GM23338 (cell line): ENCODE measurements around the gene CDHR3. TPM values are rescaled to one million over a fixed set of nuclear protein-coding genes. Genes with fewer than 3 reads are reported as not detected.
A peak's percentile ranks its signal among the peaks of the same experiment; 100 is the strongest.

Source experiments
- ATAC-seq: fragments of 200-7000 bp; cut with Tn5 transposase; 3 replicates; pipeline ENCODE4 v1.9.1; 2020
- DNase-seq: peaks from one replicate; pipeline ENCODE4 v3.0.0-alpha.2; 2015; ENCODE audit warnings: low spot score
- H2AFZ ChIP-seq: fragments of 200-600 bp; sonication (generic); 2 replicates; pipeline ENCODE4 v1.8.0; 2016; ENCODE audit warnings: antibody characterized with exemption, mild to moderate bottlenecking, moderate library complexity
- H3F3A ChIP-seq: fragments of 200-600 bp; sonication (generic); replicated peaks from 2 replicates; pipeline ENCODE4 v1.8.0; 2017; ENCODE audit warnings: antibody characterized with exemption, mixed run types, low read depth
- H3K27ac ChIP-seq: fragments of 200-600 bp; sonication (generic); 2 replicates; pipeline ENCODE4 v1.6.1; 2016; ENCODE audit warnings: low read depth
- H3K27me3 ChIP-seq: fragments of 200-600 bp; sonication (generic); 2 replicates; pipeline ENCODE4 v1.8.0; 2016; ENCODE audit warnings: mild to moderate bottlenecking, mixed run types, moderate library complexity; ENCODE audit not compliant: insufficient read depth
- H3K36me3 ChIP-seq: fragments of 200-600 bp; sonication (generic); 2 replicates; pipeline ENCODE4 v1.8.0; 2016; ENCODE audit warnings: mild to moderate bottlenecking; ENCODE audit not compliant: insufficient read depth
- H3K4me1 ChIP-seq: fragments of 200-600 bp; sonication (generic); 2 replicates; pipeline ENCODE4 v1.8.0; 2016; ENCODE audit warnings: mild to moderate bottlenecking, moderate library complexity; ENCODE audit not compliant: insufficient read depth
- H3K4me2 ChIP-seq: fragments of 200-600 bp; sonication (generic); 2 replicates; pipeline ENCODE4 v1.7.1; 2017; ENCODE audit warnings: mixed run types
- H3K4me3 ChIP-seq: fragments of 200-600 bp; sonication (generic); 2 replicates; pipeline ENCODE4 v1.6.1; 2016; ENCODE audit warnings: mixed run types
- H3K79me2 ChIP-seq: fragments of 200-600 bp; sonication (generic); replicated peaks from 2 replicates; pipeline ENCODE4 v1.8.0; 2017; ENCODE audit warnings: mild to moderate bottlenecking; ENCODE audit not compliant: insufficient read depth
- H3K9me2 ChIP-seq: fragments of 200-600 bp; sonication (generic); 2 replicates; pipeline ENCODE4 v1.8.0; 2017; ENCODE audit not compliant: insufficient read depth
- H4K20me1 ChIP-seq: fragments of 200-600 bp; sonication (generic); replicated peaks from 2 replicates; pipeline ENCODE4 v1.8.0; 2017; ENCODE audit warnings: mild to moderate bottlenecking; ENCODE audit not compliant: insufficient read depth
- H3K27ac Mint-ChIP-seq: 2 replicates; pipeline ENCODE4 v1.8.0; 2020; ENCODE audit warnings: inconsistent platforms, mild to moderate bottlenecking, moderate library complexity, mixed read lengths
- H3K27me3 Mint-ChIP-seq: 3 replicates; pipeline ENCODE4 v1.8.0; 2022; ENCODE audit warnings: low read depth, mild to moderate bottlenecking, moderate library complexity, mixed read lengths, inconsistent platforms; ENCODE audit not compliant: insufficient read depth, poor library complexity
- H3K36me3 Mint-ChIP-seq: 3 replicates; pipeline ENCODE4 v1.8.0; 2021; ENCODE audit warnings: low read depth, mild to moderate bottlenecking, inconsistent platforms, moderate library complexity, mixed read lengths
- H3K4me1 Mint-ChIP-seq: 3 replicates; pipeline ENCODE4 v1.8.0; 2020; ENCODE audit warnings: mild to moderate bottlenecking, inconsistent platforms, mixed read lengths
- H3K4me3 Mint-ChIP-seq: 3 replicates; pipeline ENCODE4 v1.8.0; 2021; ENCODE audit warnings: moderate library complexity, mild to moderate bottlenecking, inconsistent platforms, mixed read lengths
- H3K9me3 Mint-ChIP-seq: 3 replicates; pipeline ENCODE4 v1.8.0; 2020; ENCODE audit warnings: moderate library complexity, mild to moderate bottlenecking, inconsistent platforms, mixed read lengths
- CREB1 ChIP-seq: fragments of 250-450 bp; sonication (Bioruptor Pico); IDR thresholded peaks from 2 replicates; pipeline ENCODE4 v1.5.0; 2020; ENCODE audit warnings: low read depth, mild to moderate bottlenecking, moderate library complexity
- NANOG ChIP-seq: IDR thresholded peaks from 2 replicates; pipeline ENCODE4 v1.6.1; 2016; ENCODE audit warnings: antibody characterized with exemption, borderline replicate concordance
- ZNF462 ChIP-seq: fragments of 250-450 bp; sonication (Bioruptor Pico); IDR thresholded peaks from 2 replicates; pipeline ENCODE4 v1.5.0; 2020; ENCODE audit warnings: mild to moderate bottlenecking, moderate library complexity
- polyA plus RNA-seq: library from polyadenylated mRNA; unstranded; fragments of >200 nt; fragmentation: Nextera tagmentation; extraction: Ambion mirVana; gene quantifications from 2 replicates; pipeline ENCODE4 v1.2.1, GENCODE V29; 2016
- total RNA-seq: library from RNA; depleted of rRNA; stranded (reverse); fragments of >200 nt; shearing (Covaris generic); gene quantifications from 2 replicates; pipeline ENCODE4 v1.2.3, GENCODE V29; 2014
- TF ChIP-seq, protein P1 (sequence below), 2 experiments: fragments of 200-600 bp in 1 of 2; sonication (generic) in 1 of 2; conservative IDR thresholded peaks; 2 replicates each; pipeline versions ENCODE4 v1.5.1 to v1.6.1; 2016 to 2017; ENCODE audit warnings: antibody characterized with exemption in 2 of 2, low read depth in 2 of 2, mild to moderate bottlenecking in 2 of 2, moderate library complexity in 1 of 2
- TF ChIP-seq, protein P2 (sequence below): IDR thresholded peaks from one replicate; pipeline ENCODE4 v1.6.1; 2018; ENCODE audit warnings: antibody characterized with exemption; ENCODE audit not compliant: unreplicated experiment

The CDHR3 gene
- total and polyA plus RNA-seq, 2 experiments from 2014 or later = 5.1 to 12.2 TPM

GRCh38 chr7:105990727-105991453, 27.8 kb downstream of the CDHR3 start:
- no peaks in the 10 kb centered on the region for H3K79me2 ChIP-seq
- Mint-ChIP-seq H3K4me1 (peaks cover 63% of the 10 kb centered on the region), H3K27me3 (peaks cover 7% of the 10 kb centered on the region), H3K4me3 (peak overlapping the region; percentile 18; the same call in 1 of the 3 replicates), H3K9me3 (no peaks in the 10 kb centered on the region), H3K27ac (peak overlapping the region; percentile 95), H3K36me3 (no peaks in the 10 kb centered on the region)
- H3K4me3 ChIP-seq = no peak overlapping the region
- no peaks in the 10 kb centered on the region for H3K27me3 ChIP-seq
- peak overlapping the region; percentile 31 for H3K4me2 ChIP-seq
- DNase-seq (peak; percentile 85), ATAC-seq (peak; percentile 97)
- peaks cover 11% of the 10 kb centered on the region; the same call in 1 of the 2 replicates for H3K9me2 ChIP-seq
- TF ChIP-seq CREB1 (CRISPR knock-in tag) (peak; percentile 27; the same call in 1 of the 2 replicates), ZNF462 (peak; percentile 70; the same call in 1 of the 2 replicates), NANOG (no peak)
- TF ChIP-seq, protein P1, sequence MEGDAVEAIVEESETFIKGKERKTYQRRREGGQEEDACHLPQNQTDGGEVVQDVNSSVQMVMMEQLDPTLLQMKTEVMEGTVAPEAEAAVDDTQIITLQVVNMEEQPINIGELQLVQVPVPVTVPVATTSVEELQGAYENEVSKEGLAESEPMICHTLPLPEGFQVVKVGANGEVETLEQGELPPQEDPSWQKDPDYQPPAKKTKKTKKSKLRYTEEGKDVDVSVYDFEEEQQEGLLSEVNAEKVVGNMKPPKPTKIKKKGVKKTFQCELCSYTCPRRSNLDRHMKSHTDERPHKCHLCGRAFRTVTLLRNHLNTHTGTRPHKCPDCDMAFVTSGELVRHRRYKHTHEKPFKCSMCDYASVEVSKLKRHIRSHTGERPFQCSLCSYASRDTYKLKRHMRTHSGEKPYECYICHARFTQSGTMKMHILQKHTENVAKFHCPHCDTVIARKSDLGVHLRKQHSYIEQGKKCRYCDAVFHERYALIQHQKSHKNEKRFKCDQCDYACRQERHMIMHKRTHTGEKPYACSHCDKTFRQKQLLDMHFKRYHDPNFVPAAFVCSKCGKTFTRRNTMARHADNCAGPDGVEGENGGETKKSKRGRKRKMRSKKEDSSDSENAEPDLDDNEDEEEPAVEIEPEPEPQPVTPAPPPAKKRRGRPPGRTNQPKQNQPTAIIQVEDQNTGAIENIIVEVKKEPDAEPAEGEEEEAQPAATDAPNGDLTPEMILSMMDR (conservative IDR thresholded peaks at IDR 0.05; ENCODE audit: low read depth in 2 of 2) = peak; percentile 47 to 61
- TF ChIP-seq, protein P2, sequence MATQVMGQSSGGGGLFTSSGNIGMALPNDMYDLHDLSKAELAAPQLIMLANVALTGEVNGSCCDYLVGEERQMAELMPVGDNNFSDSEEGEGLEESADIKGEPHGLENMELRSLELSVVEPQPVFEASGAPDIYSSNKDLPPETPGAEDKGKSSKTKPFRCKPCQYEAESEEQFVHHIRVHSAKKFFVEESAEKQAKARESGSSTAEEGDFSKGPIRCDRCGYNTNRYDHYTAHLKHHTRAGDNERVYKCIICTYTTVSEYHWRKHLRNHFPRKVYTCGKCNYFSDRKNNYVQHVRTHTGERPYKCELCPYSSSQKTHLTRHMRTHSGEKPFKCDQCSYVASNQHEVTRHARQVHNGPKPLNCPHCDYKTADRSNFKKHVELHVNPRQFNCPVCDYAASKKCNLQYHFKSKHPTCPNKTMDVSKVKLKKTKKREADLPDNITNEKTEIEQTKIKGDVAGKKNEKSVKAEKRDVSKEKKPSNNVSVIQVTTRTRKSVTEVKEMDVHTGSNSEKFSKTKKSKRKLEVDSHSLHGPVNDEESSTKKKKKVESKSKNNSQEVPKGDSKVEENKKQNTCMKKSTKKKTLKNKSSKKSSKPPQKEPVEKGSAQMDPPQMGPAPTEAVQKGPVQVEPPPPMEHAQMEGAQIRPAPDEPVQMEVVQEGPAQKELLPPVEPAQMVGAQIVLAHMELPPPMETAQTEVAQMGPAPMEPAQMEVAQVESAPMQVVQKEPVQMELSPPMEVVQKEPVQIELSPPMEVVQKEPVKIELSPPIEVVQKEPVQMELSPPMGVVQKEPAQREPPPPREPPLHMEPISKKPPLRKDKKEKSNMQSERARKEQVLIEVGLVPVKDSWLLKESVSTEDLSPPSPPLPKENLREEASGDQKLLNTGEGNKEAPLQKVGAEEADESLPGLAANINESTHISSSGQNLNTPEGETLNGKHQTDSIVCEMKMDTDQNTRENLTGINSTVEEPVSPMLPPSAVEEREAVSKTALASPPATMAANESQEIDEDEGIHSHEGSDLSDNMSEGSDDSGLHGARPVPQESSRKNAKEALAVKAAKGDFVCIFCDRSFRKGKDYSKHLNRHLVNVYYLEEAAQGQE = no peak
- no peaks in the 10 kb centered on the region for H3K36me3 ChIP-seq
- H2AFZ ChIP-seq = no peak overlapping the region
- H3K27ac ChIP-seq = peak overlapping the region; percentile 68
- H3K4me1 ChIP-seq = peaks cover 62% of the 10 kb centered on the region
- H3F3A ChIP-seq = peaks cover 14% of the 10 kb centered on the region
- H4K20me1 ChIP-seq = no peaks in the 10 kb centered on the region
